NCI-H226 (cell line): ENCODE measurements around the gene TBC1D16.

Experiments used
- DNase-seq: peaks from one replicate; pipeline ENCODE4 v3.0.0-alpha.2; 2015

The TBC1D16 gene

GRCh38 chr17:79936050-79936449 lies 99.6 kb downstream of the TBC1D16 start:
- DNase-seq = no peak

GRCh38 chr17:79935197-79935885 lies 100.3 kb downstream of the TBC1D16 start:
- no peak for DNase-seq

- no peak for DNase-seq
These were observed 101.1 kb downstream of the TBC1D16 start for GRCh38 chr17:79934653-79934970.

- DNase-seq = no peak
These were observed 101.6 kb downstream of the TBC1D16 start for GRCh38 chr17:79933863-79934652.

GRCh38 chr17:79932451-79933306 lies 103.0 kb downstream of the TBC1D16 start:
- DNase-seq = no peak

- DNase-seq = no peak
These were observed 103.8 kb downstream of the TBC1D16 start for GRCh38 chr17:79931817-79932309.

GRCh38 chr17:79930877-79931816 lies 104.5 kb downstream of the TBC1D16 start:
- DNase-seq = no peak

- DNase-seq = no peak
These were observed 105.4 kb downstream of the TBC1D16 start for GRCh38 chr17:79930062-79930876.

GRCh38 chr17:79929257-79930061 lies 106.2 kb downstream of the TBC1D16 start:
- no peak for DNase-seq

GRCh38 chr17:79928502-79929256 lies 107.0 kb downstream of the TBC1D16 start:
- no peak for DNase-seq

- no peak for DNase-seq
These were observed 107.8 kb downstream of the TBC1D16 start for GRCh38 chr17:79927688-79928501.

GRCh38 chr17:79927136-79927661 lies 108.5 kb downstream of the TBC1D16 start:
- no peak for DNase-seq

GRCh38 chr17:79926605-79927135 lies 109.0 kb downstream of the TBC1D16 start:
- no peak for DNase-seq

GRCh38 chr17:79926142-79926604 lies 109.5 kb downstream of the TBC1D16 start:
- no peak for DNase-seq

- peak; percentile 41 for DNase-seq
These were observed 110.3 kb downstream of the TBC1D16 start for GRCh38 chr17:79925242-79925957.

- DNase-seq = no peak
These were observed 111.1 kb downstream of the TBC1D16 start for GRCh38 chr17:79924639-79924976.

GRCh38 chr17:79923974-79924638 lies 111.6 kb downstream of the TBC1D16 start:
- no peak for DNase-seq
